ENCODE data around the gene CNTN1.

The CNTN1 gene

DNA sequence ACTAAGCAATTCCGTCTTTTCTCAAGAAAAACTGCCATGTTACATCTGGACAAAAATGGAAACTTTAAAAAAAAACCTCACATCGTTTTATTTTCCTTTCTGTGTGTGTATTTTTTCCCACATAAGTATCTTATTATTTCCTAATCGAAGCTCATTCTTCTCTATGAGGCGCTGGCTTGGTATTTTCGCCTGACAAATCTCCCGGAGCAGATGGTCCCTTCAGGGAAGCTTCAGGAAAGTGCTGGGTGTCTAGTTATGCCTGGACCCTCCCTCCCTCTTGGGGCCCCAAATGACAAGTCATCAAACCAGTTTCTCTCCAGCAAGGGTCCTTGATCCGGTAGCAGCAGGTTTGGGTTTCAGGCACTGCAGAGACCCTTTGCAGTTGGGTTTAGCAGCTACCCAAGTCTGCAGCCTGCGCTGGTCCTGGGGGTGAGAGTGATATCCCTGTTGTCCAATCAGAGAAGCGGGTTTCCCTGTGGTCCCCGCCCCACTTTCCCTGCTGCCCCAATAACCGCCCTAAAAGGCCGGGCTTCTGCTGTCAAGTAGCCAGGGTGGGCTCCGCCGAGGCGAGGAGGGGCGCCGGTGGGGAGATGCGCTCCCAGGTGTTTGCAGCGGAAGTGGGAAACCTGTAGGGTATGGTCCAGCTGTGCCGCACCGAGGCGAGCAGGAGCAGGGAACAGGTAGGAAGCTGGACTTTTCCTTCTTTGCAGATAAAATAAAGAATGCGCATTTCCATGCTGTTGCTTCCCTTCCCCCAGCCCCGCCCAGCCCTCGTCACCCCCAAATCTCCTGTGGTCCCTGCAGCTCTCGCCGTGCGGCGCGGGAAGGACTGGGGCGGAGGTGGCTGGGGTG is at the start of gene CNTN1:
CNTN1 (plus strand) TSS at position 527 of the 852 bp plus-strand sequence.
- peak; percentile 85 for DNase-seq

- DNase-seq, result no peak
Observed at GRCh38 chr12:40643506-40643905, 48.7 kb upstream of the CNTN1 start.

- DNase-seq, result no peak
Observed at GRCh38 chr12:40643976-40644375, 48.3 kb upstream of the CNTN1 start.

- DNase-seq, result no peak
Observed at GRCh38 chr12:40644708-40645107, 47.5 kb upstream of the CNTN1 start.

DNA sequence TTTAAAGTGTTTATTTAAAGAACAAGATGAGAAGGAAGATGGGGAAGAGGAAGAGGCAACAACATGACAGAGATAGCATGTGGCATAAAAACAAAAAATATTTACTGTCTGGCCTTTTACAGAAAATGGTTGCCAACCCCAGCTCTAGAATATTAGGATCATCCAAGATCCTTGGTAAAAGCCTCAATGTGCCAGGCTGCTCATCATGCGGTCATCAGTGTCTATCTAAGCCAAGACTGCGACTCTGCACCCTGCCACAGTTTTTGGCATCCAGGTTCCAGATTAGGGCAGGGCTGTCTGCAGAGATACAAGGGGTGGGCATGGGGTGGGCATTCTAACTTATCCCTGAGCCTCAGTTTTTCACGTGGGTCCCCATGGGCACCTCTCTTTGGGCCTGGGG is 46.9 kb upstream of the CNTN1 start:
- no peak for DNase-seq

- no peak for DNase-seq
Observed at GRCh38 chr12:40646456-40646855, 45.8 kb upstream of the CNTN1 start.

GRCh38 chr12:40646911-40647310 is 45.3 kb upstream of the CNTN1 start:
- no peak for DNase-seq

DNA sequence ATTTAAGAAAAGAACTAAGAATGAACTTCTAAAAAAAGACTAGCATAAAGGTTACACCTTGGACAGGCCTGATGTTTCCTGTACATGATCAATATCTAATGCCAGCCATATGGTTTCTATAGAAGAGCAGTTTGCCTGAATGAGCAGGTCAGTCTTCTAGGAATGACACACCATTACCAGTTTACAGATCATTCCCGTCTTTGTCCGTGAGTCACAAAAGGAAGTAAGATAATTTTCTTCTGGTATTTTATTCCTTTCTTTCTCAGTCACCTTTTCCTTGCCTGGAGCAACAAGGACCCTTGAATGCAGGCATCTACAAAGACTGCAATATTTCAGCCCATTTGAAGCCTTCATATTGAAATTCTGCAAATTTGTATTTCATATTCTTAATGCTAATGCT is 44.6 kb upstream of the CNTN1 start:
- DNase-seq, result no peak

GRCh38 chr12:40648519-40648918 is 43.7 kb upstream of the CNTN1 start:
- DNase-seq, result no peak

DNA sequence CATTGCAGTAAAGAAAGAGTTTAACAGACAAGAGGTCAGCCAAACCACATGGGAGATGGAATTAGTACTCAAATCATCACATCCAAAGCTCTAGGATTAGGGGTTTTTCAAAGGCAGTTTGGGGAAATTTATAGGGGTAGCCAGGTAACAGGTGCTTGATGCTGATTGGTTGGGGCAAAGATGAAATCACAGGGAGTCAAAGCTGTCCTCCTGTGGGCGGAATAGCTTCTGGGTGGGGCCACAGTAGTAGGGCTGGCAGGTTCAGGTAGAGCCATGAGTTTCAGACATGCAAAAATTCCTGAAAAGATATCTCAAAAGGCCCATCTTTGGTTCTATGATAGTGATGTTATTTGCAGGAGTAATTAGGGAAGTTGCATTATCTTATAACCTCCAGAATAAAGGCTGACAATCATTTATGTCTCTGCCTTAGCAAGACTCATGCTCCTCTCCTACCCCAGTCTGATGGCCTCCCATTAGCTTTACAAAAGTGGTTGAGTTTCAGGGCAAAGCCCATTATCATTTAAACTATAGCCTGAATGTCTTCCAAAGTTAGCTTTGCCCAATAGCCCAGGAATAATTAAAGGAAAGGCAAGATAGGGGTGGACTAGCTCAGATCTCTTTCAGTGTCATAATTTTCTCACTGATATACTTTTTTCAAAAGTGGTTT is 42.1 kb upstream of the CNTN1 start:
- DNase-seq, result no peak

- no peak for DNase-seq
Observed at GRCh38 chr12:40655451-40655850, 36.8 kb upstream of the CNTN1 start.

DNA sequence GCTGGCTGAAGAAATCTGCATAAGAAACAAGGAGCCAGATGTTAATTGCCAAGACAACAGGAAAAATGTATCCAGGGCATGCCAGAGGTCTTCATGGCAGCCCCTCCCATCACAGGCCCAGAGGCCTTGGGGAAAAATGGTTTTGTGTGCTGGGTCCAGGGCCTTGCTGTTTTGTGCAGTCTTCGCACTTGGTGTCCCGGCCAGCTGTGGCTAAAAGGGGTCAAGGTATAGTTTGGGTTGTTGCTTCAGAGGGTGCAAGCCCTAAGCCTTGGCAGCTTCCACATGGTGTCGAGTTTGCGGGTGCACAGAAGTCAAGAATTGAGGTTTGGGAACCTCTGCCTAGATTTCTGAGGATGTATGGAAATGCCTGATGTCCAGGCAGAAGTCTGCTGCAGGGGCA is 29.9 kb upstream of the CNTN1 start:
- no peak for DNase-seq

- no peak for DNase-seq
Observed at GRCh38 chr12:40663781-40664180, 28.5 kb upstream of the CNTN1 start.

DNA sequence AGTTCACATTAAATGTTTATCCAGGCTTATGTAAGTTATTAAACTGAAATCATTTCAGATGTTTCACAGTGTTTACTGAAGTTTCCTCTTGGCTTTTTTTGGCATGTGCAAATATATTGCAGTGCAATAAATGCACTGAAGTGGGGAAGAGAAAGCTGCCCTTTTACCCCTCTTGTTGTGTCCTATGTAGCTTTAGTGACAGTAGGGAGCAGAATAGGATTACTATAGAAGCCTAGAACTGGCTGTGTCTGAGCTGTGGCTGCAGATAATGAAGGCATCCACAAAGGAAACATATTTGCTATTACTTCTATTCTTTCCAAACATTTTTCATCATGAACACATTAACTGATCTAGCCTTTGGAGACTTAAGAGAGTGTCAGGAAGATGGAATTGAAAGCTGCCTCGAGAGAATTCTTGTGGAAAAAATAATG is 24.1 kb upstream of the CNTN1 start:
- DNase-seq, result no peak

GRCh38 chr12:40672741-40673271 is 19.4 kb upstream of the CNTN1 start:
- DNase-seq, result no peak

- DNase-seq, result no peak
Observed at GRCh38 chr12:40681148-40681547, 11.1 kb upstream of the CNTN1 start.

- no peak for DNase-seq
Observed at GRCh38 chr12:40684986-40685385, 7.3 kb upstream of the CNTN1 start.

DNA sequence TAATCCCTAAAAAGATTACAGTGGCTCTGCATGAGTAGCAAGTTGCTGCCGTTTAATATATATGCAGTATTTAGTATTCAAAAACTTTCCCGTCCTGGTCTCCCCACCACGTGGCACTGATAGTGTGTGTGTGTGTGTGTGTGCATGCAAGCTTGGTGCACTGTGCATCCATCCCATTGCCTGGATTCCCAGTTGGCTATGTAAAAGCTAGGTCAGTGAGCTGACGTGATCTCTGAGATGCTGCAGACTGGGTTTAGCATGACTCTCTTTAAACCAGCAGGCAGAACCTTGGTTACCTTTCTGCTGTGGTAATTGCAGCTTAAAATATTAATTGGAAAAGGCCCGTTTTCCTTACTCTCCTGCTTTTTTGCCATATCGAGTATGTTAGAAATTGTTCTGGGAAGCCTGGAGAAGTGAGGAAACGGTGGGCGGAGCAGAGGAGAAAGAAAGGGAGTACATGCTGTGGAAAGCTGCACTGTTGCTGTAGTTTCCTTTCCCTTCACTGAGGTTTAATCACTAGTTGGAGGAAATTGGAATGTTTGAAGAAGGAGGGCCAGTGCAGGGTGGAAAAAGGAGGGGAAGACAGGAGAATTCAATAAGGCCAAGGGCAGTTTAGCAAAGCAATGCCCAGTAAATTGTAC is 4.0 kb upstream of the CNTN1 start:
- DNase-seq, result no peak

- no peak for DNase-seq
Observed at GRCh38 chr12:40689576-40689975, 2.7 kb upstream of the CNTN1 start.

DNA sequence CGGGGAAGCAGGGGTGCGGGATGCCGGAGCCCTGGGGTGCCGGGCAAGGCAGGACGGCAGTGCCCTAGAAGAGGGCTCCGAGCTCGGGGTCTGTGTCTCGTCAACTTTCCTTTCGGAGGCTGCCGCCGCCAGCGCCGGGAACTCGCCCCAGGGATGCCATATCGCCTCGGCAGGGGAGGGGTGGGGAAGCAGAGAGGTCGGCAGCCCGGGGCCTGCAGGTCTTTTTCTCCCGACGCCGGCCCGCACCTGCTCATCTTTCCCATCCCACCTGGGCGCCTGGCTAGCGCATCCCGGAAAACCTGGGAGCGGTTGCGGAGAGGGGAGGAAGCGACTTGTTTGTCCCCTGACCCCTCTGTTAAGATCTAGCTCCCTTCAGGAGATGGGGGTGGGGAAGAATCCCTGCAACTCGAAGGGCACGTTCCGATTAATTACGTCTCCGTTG is 547 bp downstream of the CNTN1 start:
- no peak for DNase-seq

GRCh38 chr12:40693207-40693821 is 1.1 kb downstream of the CNTN1 start:
- peak; percentile 40 for DNase-seq

- DNase-seq, result no peak
Observed at GRCh38 chr12:40697566-40698259, 5.5 kb downstream of the CNTN1 start.
